Stimulated activated memory B cell treated with anti-CD40 and anti-IgM and Interleukin-4, amounts not matched to agents 10 μg/mL and 1 μg/mL and 100 μg/mL, for 72 hours (primary cell): Measurements from ENCODE around the gene LGALS9B.
"Not testable (repeated sequence)": the region's sequence is repeated elsewhere in the genome, so short reads cannot be mapped to it uniquely, and the experiment has no call there.

Source experiments
- ATAC-seq: fragments of 150-1000 bp; cut with Tn5 transposase; 2 replicates; pipeline ENCODE4 v1.10.0; 2021
- H3K27ac Mint-ChIP-seq: one replicate; pipeline ENCODE4 v1.8.0; 2022; ENCODE audit warnings: mild to moderate bottlenecking, mixed read lengths
- H3K27me3 Mint-ChIP-seq: one replicate; pipeline ENCODE4 v1.8.0; 2022; ENCODE audit warnings: mixed read lengths
- H3K36me3 Mint-ChIP-seq: one replicate; pipeline ENCODE4 v1.8.0; 2022; ENCODE audit warnings: mixed read lengths
- H3K4me1 Mint-ChIP-seq: one replicate; pipeline ENCODE4 v1.8.0; 2022; ENCODE audit warnings: mixed read lengths
- H3K4me3 Mint-ChIP-seq: one replicate; pipeline ENCODE4 v1.8.0; 2022; ENCODE audit warnings: mild to moderate bottlenecking, moderate library complexity, mixed read lengths
- H3K9me3 Mint-ChIP-seq: one replicate; pipeline ENCODE4 v1.8.0; 2022; ENCODE audit warnings: mixed read lengths

Gene LGALS9B

GRCh38 chr17:20447534-20448321 is 19.6 kb downstream of the LGALS9B start:
- H3K4me1 Mint-ChIP-seq, H3K4me3 Mint-ChIP-seq, H3K9me3 Mint-ChIP-seq, ATAC-seq, H3K36me3 Mint-ChIP-seq, H3K27me3 Mint-ChIP-seq, H3K27ac Mint-ChIP-seq: not testable (repeated sequence)

GRCh38 chr17:20446895-20447294 is 20.4 kb downstream of the LGALS9B start:
- H3K9me3 Mint-ChIP-seq, ATAC-seq, H3K36me3 Mint-ChIP-seq: not testable (repeated sequence)

GRCh38 chr17:20444581-20445236 is 22.6 kb downstream of the LGALS9B start:
- H3K27ac Mint-ChIP-seq, H3K4me3 Mint-ChIP-seq, H3K4me1 Mint-ChIP-seq, H3K27me3 Mint-ChIP-seq, H3K36me3 Mint-ChIP-seq, ATAC-seq, H3K9me3 Mint-ChIP-seq: not testable (repeated sequence)

More at GRCh38 chr17:20446895-20447294, 20.4 kb downstream of the LGALS9B start:
- H3K27ac Mint-ChIP-seq = peak overlapping the region; percentile 30
- H3K4me1 Mint-ChIP-seq, H3K4me3 Mint-ChIP-seq, H3K27me3 Mint-ChIP-seq: not testable (repeated sequence)

GRCh38 chr17:20444173-20444572 is 23.2 kb downstream of the LGALS9B start:
- H3K27me3 Mint-ChIP-seq, ATAC-seq, H3K27ac Mint-ChIP-seq, H3K4me3 Mint-ChIP-seq, H3K9me3 Mint-ChIP-seq, H3K4me1 Mint-ChIP-seq, H3K36me3 Mint-ChIP-seq: not testable (repeated sequence)

GRCh38 chr17:20443632-20444031 is 23.7 kb downstream of the LGALS9B start:
- H3K9me3 Mint-ChIP-seq, H3K36me3 Mint-ChIP-seq, H3K4me1 Mint-ChIP-seq, ATAC-seq, H3K4me3 Mint-ChIP-seq, H3K27me3 Mint-ChIP-seq, H3K27ac Mint-ChIP-seq: not testable (repeated sequence)

- H3K27ac Mint-ChIP-seq, H3K4me3 Mint-ChIP-seq, H3K9me3 Mint-ChIP-seq, ATAC-seq, H3K27me3 Mint-ChIP-seq, H3K4me1 Mint-ChIP-seq, H3K36me3 Mint-ChIP-seq: not testable (repeated sequence)
Observed at GRCh38 chr17:20440665-20441064, 26.7 kb downstream of the LGALS9B start.

- H3K27ac Mint-ChIP-seq, H3K36me3 Mint-ChIP-seq: not testable (repeated sequence)
Observed at GRCh38 chr17:20435166-20435565, 32.2 kb downstream of the LGALS9B start.

GRCh38 chr17:20433382-20433781 is 34.0 kb downstream of the LGALS9B start:
- H3K9me3 Mint-ChIP-seq, H3K27me3 Mint-ChIP-seq, H3K4me3 Mint-ChIP-seq: not testable (repeated sequence)

More at GRCh38 chr17:20435166-20435565, 32.2 kb downstream of the LGALS9B start:
- H3K27me3 Mint-ChIP-seq, H3K9me3 Mint-ChIP-seq, ATAC-seq, H3K4me1 Mint-ChIP-seq, H3K4me3 Mint-ChIP-seq: not testable (repeated sequence)

GRCh38 chr17:20427264-20427663 is 40.1 kb downstream of the LGALS9B start:
- H3K27me3 Mint-ChIP-seq, H3K4me1 Mint-ChIP-seq, H3K4me3 Mint-ChIP-seq, H3K9me3 Mint-ChIP-seq, H3K36me3 Mint-ChIP-seq, H3K27ac Mint-ChIP-seq, ATAC-seq: not testable (repeated sequence)

More at GRCh38 chr17:20433382-20433781, 34.0 kb downstream of the LGALS9B start:
- not testable (repeated sequence) for H3K4me1 Mint-ChIP-seq, H3K27ac Mint-ChIP-seq, ATAC-seq, H3K36me3 Mint-ChIP-seq

- H3K4me1 Mint-ChIP-seq, H3K27me3 Mint-ChIP-seq, H3K27ac Mint-ChIP-seq, H3K9me3 Mint-ChIP-seq, H3K4me3 Mint-ChIP-seq, H3K36me3 Mint-ChIP-seq: not testable (repeated sequence)
- peak; percentile 70 for ATAC-seq
Observed at GRCh38 chr17:20422826-20423225, 44.5 kb downstream of the LGALS9B start.

GRCh38 chr17:20418838-20419237 is 48.5 kb downstream of the LGALS9B start:
- H3K4me1 Mint-ChIP-seq, H3K4me3 Mint-ChIP-seq, H3K36me3 Mint-ChIP-seq, H3K27ac Mint-ChIP-seq, ATAC-seq, H3K27me3 Mint-ChIP-seq, H3K9me3 Mint-ChIP-seq: not testable (repeated sequence)

GRCh38 chr17:20417492-20418080 is 49.8 kb downstream of the LGALS9B start:
- not testable (repeated sequence) for H3K4me1 Mint-ChIP-seq, H3K27me3 Mint-ChIP-seq, H3K36me3 Mint-ChIP-seq, ATAC-seq, H3K27ac Mint-ChIP-seq, H3K9me3 Mint-ChIP-seq, H3K4me3 Mint-ChIP-seq

GRCh38 chr17:20416381-20416911 is 50.9 kb downstream of the LGALS9B start:
- not testable (repeated sequence) for H3K4me3 Mint-ChIP-seq, H3K9me3 Mint-ChIP-seq, H3K36me3 Mint-ChIP-seq

GRCh38 chr17:20415479-20415878 is 51.9 kb downstream of the LGALS9B start:
- ATAC-seq, H3K4me1 Mint-ChIP-seq, H3K4me3 Mint-ChIP-seq, H3K27ac Mint-ChIP-seq, H3K36me3 Mint-ChIP-seq, H3K9me3 Mint-ChIP-seq, H3K27me3 Mint-ChIP-seq: not testable (repeated sequence)

More at GRCh38 chr17:20416381-20416911, 50.9 kb downstream of the LGALS9B start:
- H3K4me1 Mint-ChIP-seq, ATAC-seq, H3K27me3 Mint-ChIP-seq, H3K27ac Mint-ChIP-seq: not testable (repeated sequence)

GRCh38 chr17:20401306-20402022 is 65.9 kb downstream of the LGALS9B start:
- H3K36me3 Mint-ChIP-seq, H3K4me1 Mint-ChIP-seq, ATAC-seq, H3K27me3 Mint-ChIP-seq, H3K4me3 Mint-ChIP-seq, H3K9me3 Mint-ChIP-seq, H3K27ac Mint-ChIP-seq: not testable (repeated sequence)
